ENCODE measurements around the gene TOP3B. TPM values are rescaled to one million over a fixed set of nuclear protein-coding genes. Genes with fewer than 3 reads are reported as not detected.

TOP3B gene
- total RNA-seq, 1 experiment from 2014 or later, result 29.1 TPM

DNA sequence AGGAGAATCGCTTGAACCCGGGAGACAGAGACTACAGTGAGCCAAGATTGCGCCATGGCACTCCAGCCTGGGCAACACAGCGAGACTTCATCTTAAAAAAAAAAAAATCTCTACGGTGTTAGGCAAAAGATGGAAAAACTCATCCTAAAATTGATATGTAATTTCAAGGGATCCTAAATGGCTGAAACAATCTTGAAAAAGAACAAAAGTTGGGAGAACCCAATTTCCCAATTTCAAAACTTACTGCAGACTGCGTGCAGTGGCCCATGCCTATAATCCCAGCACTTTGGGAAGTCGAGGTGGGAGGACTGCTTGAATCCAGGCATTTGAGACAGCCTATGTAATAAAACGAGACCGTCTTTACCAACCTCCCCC, 31.7 kb upstream of the TOP3B start:
- BruUV-seq (replicated peaks), result no TSS peak
- no peak overlapping the region for H3K27ac ChIP-seq (ENCODE audit: low read length)
- H3K9me3 ChIP-seq (ENCODE audit: control insufficient read depth, insufficient read depth, low read depth, low read length), result no peaks in the 10 kb centered on the region
- POLR2A ChIA-PET, result no interaction called here
- intact Hi-C loops (cut with micrococcal nuclease; ENCODE audit: unreplicated experiment), result no loop called here
- H3K27me3 ChIP-seq (ENCODE audit: control insufficient read depth, insufficient read depth, low read length), result no peaks in the 10 kb centered on the region; the same call in 1 of the 2 replicates
- no peak for ATAC-seq
- DNase-seq (ENCODE audit: low read depth, low spot score), result no peak
- H3K4me3 ChIP-seq (ENCODE audit: low read depth in 2 of 2, low read length in 2 of 2), result no peak overlapping the region
- CTCF ChIA-PET, result no interaction called here
- in situ Hi-C loops (cut with HindIII; ENCODE audit: low pct_unique_long_range_greater_than_20kb, low sequenced_read_pairs), result no loop called here
- no peaks in the 10 kb centered on the region for H3K36me3 ChIP-seq (ENCODE audit: control insufficient read depth, insufficient read depth, low read length)
- TF ChIP-seq, protein P1, sequence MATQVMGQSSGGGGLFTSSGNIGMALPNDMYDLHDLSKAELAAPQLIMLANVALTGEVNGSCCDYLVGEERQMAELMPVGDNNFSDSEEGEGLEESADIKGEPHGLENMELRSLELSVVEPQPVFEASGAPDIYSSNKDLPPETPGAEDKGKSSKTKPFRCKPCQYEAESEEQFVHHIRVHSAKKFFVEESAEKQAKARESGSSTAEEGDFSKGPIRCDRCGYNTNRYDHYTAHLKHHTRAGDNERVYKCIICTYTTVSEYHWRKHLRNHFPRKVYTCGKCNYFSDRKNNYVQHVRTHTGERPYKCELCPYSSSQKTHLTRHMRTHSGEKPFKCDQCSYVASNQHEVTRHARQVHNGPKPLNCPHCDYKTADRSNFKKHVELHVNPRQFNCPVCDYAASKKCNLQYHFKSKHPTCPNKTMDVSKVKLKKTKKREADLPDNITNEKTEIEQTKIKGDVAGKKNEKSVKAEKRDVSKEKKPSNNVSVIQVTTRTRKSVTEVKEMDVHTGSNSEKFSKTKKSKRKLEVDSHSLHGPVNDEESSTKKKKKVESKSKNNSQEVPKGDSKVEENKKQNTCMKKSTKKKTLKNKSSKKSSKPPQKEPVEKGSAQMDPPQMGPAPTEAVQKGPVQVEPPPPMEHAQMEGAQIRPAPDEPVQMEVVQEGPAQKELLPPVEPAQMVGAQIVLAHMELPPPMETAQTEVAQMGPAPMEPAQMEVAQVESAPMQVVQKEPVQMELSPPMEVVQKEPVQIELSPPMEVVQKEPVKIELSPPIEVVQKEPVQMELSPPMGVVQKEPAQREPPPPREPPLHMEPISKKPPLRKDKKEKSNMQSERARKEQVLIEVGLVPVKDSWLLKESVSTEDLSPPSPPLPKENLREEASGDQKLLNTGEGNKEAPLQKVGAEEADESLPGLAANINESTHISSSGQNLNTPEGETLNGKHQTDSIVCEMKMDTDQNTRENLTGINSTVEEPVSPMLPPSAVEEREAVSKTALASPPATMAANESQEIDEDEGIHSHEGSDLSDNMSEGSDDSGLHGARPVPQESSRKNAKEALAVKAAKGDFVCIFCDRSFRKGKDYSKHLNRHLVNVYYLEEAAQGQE (IDR thresholded peaks at IDR 0.05; ENCODE audit: insufficient read depth in 1 of 2, low read depth in 2 of 2, low read length in 1 of 2), result no peak
- TF ChIP-seq POLR2AphosphoS5 (IDR thresholded peaks at IDR 0.05; ENCODE audit: low read depth, low read length) (no peak), TCF7L2 (IDR thresholded peaks at IDR 0.05; ENCODE audit: low read depth, low read length) (no peak), SIN3A (IDR thresholded peaks at IDR 0.05; ENCODE audit: borderline replicate concordance, insufficient read depth, low read depth, low read length) (no peak)
- TF ChIP-seq, protein P2, sequence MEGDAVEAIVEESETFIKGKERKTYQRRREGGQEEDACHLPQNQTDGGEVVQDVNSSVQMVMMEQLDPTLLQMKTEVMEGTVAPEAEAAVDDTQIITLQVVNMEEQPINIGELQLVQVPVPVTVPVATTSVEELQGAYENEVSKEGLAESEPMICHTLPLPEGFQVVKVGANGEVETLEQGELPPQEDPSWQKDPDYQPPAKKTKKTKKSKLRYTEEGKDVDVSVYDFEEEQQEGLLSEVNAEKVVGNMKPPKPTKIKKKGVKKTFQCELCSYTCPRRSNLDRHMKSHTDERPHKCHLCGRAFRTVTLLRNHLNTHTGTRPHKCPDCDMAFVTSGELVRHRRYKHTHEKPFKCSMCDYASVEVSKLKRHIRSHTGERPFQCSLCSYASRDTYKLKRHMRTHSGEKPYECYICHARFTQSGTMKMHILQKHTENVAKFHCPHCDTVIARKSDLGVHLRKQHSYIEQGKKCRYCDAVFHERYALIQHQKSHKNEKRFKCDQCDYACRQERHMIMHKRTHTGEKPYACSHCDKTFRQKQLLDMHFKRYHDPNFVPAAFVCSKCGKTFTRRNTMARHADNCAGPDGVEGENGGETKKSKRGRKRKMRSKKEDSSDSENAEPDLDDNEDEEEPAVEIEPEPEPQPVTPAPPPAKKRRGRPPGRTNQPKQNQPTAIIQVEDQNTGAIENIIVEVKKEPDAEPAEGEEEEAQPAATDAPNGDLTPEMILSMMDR (IDR thresholded peaks at IDR 0.05), result no peak
- H3K4me1 ChIP-seq (ENCODE audit: control insufficient read depth, insufficient read depth, low read length), result no peaks in the 10 kb centered on the region

DNA sequence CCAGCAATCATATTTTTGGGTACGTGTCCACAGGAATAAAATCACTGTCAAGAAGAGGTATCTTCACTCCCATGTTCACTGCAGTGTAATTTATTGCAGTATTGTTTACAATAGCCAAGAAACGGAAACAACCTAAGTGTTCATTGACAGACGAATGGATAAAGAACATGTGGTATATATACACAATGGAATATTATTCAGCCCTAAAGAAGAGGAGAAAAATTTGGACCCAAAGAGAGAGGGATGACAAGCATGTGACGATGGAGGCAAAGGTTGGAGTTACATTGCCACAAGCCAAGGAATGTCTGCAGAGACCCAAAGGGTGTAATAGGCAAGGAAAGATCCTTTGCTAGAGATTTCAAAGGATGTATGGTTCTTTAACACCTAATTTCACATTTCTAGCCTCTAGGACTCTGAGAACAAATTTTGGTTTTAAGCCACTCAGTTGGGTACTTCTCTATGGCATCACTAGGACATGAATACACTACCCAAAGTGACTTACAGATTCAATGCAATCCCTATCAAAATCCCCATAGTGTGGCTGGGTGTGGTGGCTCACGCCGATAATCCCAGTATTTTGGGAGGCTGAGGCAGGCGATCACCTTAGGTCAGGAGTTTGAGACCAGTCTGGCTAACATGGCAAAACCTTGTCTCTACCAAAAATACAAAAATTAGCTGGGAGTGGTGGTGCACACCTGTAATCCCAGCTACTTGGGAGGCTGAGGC, 31.1 kb upstream of the TOP3B start:
- CTCF ChIA-PET, result no interaction called here
- no peaks in the 10 kb centered on the region; the same call in 1 of the 2 replicates for H3K27me3 ChIP-seq (ENCODE audit: control insufficient read depth, insufficient read depth, low read length)
- intact Hi-C loops (cut with micrococcal nuclease; ENCODE audit: unreplicated experiment) (no loop called here), in situ Hi-C loops (cut with HindIII; ENCODE audit: low pct_unique_long_range_greater_than_20kb, low sequenced_read_pairs) (no loop called here)
- no peak overlapping the region for H3K4me3 ChIP-seq (ENCODE audit: low read depth in 2 of 2, low read length in 2 of 2)
- ATAC-seq (no peak), DNase-seq (ENCODE audit: low read depth, low spot score) (no peak)
- TF ChIP-seq, protein P2 (IDR thresholded peaks at IDR 0.05), result no peak
- TF ChIP-seq, protein P1 (IDR thresholded peaks at IDR 0.05; ENCODE audit: insufficient read depth in 1 of 2, low read depth in 2 of 2, low read length in 1 of 2), result no peak
- no TSS peak for BruUV-seq (replicated peaks)
- no peaks in the 10 kb centered on the region for H3K36me3 ChIP-seq (ENCODE audit: control insufficient read depth, insufficient read depth, low read length)
- no peak overlapping the region for H3K27ac ChIP-seq (ENCODE audit: low read length)
- no peaks in the 10 kb centered on the region for H3K9me3 ChIP-seq (ENCODE audit: control insufficient read depth, insufficient read depth, low read depth, low read length)
- POLR2A ChIA-PET, result no interaction called here
- no peaks in the 10 kb centered on the region for H3K4me1 ChIP-seq (ENCODE audit: control insufficient read depth, insufficient read depth, low read length)
